Tibial nerve (tissue), 4 donors: Measurements from ENCODE around the gene SCTR. TPM values are rescaled to one million over a fixed set of nuclear protein-coding genes. Genes with fewer than 3 reads are reported as not detected.

Source experiments
- DNase-seq, 2 donors: peaks; one replicate each; pipeline ENCODE4 v3.0.0-alpha.2; 2019; ENCODE audit warnings: low spot score in 2 of 2
- H3K27ac ChIP-seq, 4 donors: fragments of 200-600 bp; sonication (generic) in 3 of 4; one replicate each; pipeline ENCODE4 v1.5.1; 2017 to 2019; ENCODE audit warnings: mild to moderate bottlenecking in 1 of 4
- H3K27me3 ChIP-seq, 2 donors: fragments of 200-600 bp; sonication (generic) in 1 of 2; one replicate each; pipeline versions ENCODE4 v1.5.1 to v1.6.0; 2017 to 2019
- H3K36me3 ChIP-seq, 3 donors: fragments of 200-600 bp; sonication (generic); one replicate each; pipeline ENCODE4 v1.5.1; 2018 to 2019
- H3K4me1 ChIP-seq, 4 donors: fragments of 200-600 bp; sonication (generic) in 3 of 4; one replicate each; pipeline ENCODE4 v1.5.1; 2017 to 2019
- H3K4me3 ChIP-seq, 4 donors: fragments of 200-600 bp; sonication (generic) in 3 of 4; one replicate each; pipeline ENCODE4 v1.5.1; 2017 to 2019; ENCODE audit warnings: mild to moderate bottlenecking in 1 of 4, moderate library complexity in 1 of 4
- H3K9me3 ChIP-seq, 4 donors: fragments of 200-600 bp; sonication (generic) in 3 of 4; one replicate each; pipeline ENCODE4 v1.5.1; 2017 to 2019
- CTCF ChIP-seq, 5 experiments: fragments of 200-600 bp in 3 of 5; fragments of 450-650 bp in 2 of 5; sonication (generic) in 3 of 5; IDR thresholded peaks; one replicate each; pipeline ENCODE4 v1.5.1; 2016 to 2019; ENCODE audit warnings: antibody characterized with exemption in 5 of 5, mild to moderate bottlenecking in 3 of 5, moderate library complexity in 2 of 5
- EP300 ChIP-seq, 2 donors: sonication (generic); formaldehyde crosslinking; IDR thresholded peaks; one replicate each; pipeline ENCODE4 v1.6.1; 2017; ENCODE audit warnings: antibody characterized with exemption in 2 of 2, mild to moderate bottlenecking in 1 of 2
- POLR2A ChIP-seq, 2 donors: fragments of 450-650 bp; IDR thresholded peaks; one replicate each; pipeline ENCODE4 v1.6.1; 2017; ENCODE audit warnings: antibody characterized with exemption in 2 of 2, mild to moderate bottlenecking in 2 of 2, moderate library complexity in 2 of 2
- WGBS, 2 donors: methylation state at CpG; one replicate each; pipeline ENCODE4 v1.1.5; 2018; 5-methylcytosine and 5-hydroxymethylcytosine counted together
- total RNA-seq, 4 donors: library from RNA; depleted of rRNA; stranded (reverse); fragments of >200 nt; gene quantifications; one replicate each; pipeline ENCODE4 v1.1.0, GENCODE V29; 2016

The SCTR gene
- total RNA-seq, 4 donors from 2014 or later: not detected

GRCh38 chr2:119489232-119489952, 34.9 kb downstream of the SCTR start:
- Histone ChIP-seq H3K4me3 (no peak overlapping the region), H3K27ac (no peak overlapping the region), H3K27me3 (peaks cover 0 to 3% of the 10 kb centered on the region in 2 donors), H3K4me1 (no peaks in the 10 kb centered on the region), H3K36me3 (no peaks in the 10 kb centered on the region), H3K9me3 (no peaks in the 10 kb centered on the region)
- TF ChIP-seq EP300 (IDR thresholded peaks at IDR 0.05) (no peak), POLR2A (IDR thresholded peaks at IDR 0.05) (no peak), CTCF (IDR thresholded peaks at IDR 0.05) (no peak)
- no peak for DNase-seq
- 88 to 91% methylated on average over 10 of the region's 10 CpGs for WGBS, 2 donors

DNA sequence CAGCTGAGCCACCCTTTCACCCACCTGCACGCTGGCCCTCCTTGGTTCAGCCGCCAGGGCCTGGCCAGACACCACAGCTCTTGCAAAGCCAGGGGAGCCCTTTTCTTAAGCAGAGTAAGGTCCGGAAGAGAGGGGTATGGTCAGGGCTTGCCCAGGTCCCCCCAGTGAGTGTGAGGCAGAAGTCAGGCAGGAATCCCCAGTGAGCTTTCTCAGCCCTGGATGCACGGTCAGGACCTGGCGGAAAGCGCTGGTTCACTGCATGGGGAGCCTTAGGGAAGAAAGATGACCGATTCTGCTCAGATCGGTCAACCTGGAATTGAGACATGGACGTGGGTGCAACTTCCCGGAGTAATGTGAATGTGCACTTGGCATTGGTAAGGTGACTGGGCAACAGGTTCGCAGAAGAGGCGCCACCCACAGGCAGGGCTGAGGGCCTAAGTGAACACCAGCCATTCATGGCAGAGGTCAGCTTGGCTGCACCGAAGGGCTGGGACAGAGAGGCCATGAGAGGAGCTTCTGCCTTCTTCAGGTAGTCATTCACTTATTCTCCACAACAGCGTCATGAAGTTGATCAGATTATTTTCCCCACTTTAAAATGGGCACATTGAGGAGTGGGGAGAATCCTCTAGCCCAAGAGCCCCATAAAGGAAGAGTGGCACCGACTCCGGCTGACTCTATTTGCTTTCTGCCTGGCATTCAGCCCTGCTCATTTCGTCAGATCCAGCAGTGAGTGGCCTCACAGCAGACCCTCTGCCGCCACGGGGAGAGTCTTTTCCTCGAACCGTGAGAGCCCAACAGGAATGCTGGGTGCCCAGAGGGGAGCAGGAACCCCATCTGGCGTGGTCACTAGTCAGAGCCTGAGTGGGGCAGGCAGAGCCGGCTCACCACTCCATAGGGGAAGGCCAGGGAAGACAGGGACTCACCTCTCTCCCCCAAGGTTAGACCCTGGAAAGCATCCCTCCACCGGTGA, 35.8 kb downstream of the SCTR start:
- Histone ChIP-seq H3K27me3 (no peaks in the 10 kb centered on the region), H3K4me3 (no peak overlapping the region), H3K4me1 (no peaks in the 10 kb centered on the region), H3K36me3 (no peaks in the 10 kb centered on the region), H3K9me3 (no peaks in the 10 kb centered on the region), H3K27ac (no peak overlapping the region)
- WGBS, 2 donors: 88 to 91% methylated on average over 23 to 24 of the region's 24 CpGs
- DNase-seq: peak in 1 of 2 donors; percentile 3
- TF ChIP-seq CTCF (IDR thresholded peaks at IDR 0.05) (no peak), EP300 (IDR thresholded peaks at IDR 0.05) (no peak), POLR2A (IDR thresholded peaks at IDR 0.05) (no peak)

- DNase-seq: no peak
- H3K4me1 ChIP-seq: no peaks in the 10 kb centered on the region
- no peak for TF ChIP-seq EP300 (IDR thresholded peaks at IDR 0.05)
- no peak for TF ChIP-seq POLR2A (IDR thresholded peaks at IDR 0.05)
- no peak for TF ChIP-seq CTCF (IDR thresholded peaks at IDR 0.05)
- H3K27me3 ChIP-seq: no peaks in the 10 kb centered on the region
- no peak overlapping the region for H3K27ac ChIP-seq
- no peak overlapping the region for H3K4me3 ChIP-seq
- 50 to 51% methylated on average over 9 of the region's 9 CpGs for WGBS, 2 donors
- H3K9me3 ChIP-seq: no peaks in the 10 kb centered on the region
- no peaks in the 10 kb centered on the region for H3K36me3 ChIP-seq
Observed at GRCh38 chr2:119487434-119488244, 36.6 kb downstream of the SCTR start.

GRCh38 chr2:119486886-119487285, 37.4 kb downstream of the SCTR start:
- no peaks in the 10 kb centered on the region for H3K4me1 ChIP-seq
- WGBS, 2 donors: 41 to 46% methylated on average over 6 to 7 of the region's 7 CpGs

More at GRCh38 chr2:119486886-119487285, 37.4 kb downstream of the SCTR start:
- no peak for DNase-seq
- H3K27me3 ChIP-seq: no peaks in the 10 kb centered on the region
- H3K4me3 ChIP-seq: no peak overlapping the region
- H3K36me3 ChIP-seq: no peaks in the 10 kb centered on the region
- no peak overlapping the region for H3K27ac ChIP-seq
- TF ChIP-seq POLR2A (IDR thresholded peaks at IDR 0.05) (no peak), CTCF (IDR thresholded peaks at IDR 0.05) (no peak), EP300 (IDR thresholded peaks at IDR 0.05) (no peak)
- H3K9me3 ChIP-seq: no peaks in the 10 kb centered on the region
